ENCODE data around the gene ZSCAN18. TPM values are rescaled to one million over a fixed set of nuclear protein-coding genes. Genes with fewer than 3 reads are reported as not detected.

ZSCAN18 gene
- total RNA-seq, 1 donor from 2014 or later: 10.5 TPM

GRCh38 chr19:58044886-58045285, 53.1 kb downstream of the ZSCAN18 start:
- no peak for DNase-seq (ENCODE audit: low read depth in 2 of 2)

- no peak for DNase-seq (ENCODE audit: low read depth in 2 of 2)
Measured at GRCh38 chr19:58044391-58044790, 53.6 kb downstream of the ZSCAN18 start.

GRCh38 chr19:58042495-58043340, 55.3 kb downstream of the ZSCAN18 start:
- no peak for DNase-seq (ENCODE audit: low read depth in 2 of 2)

- DNase-seq (ENCODE audit: low read depth in 2 of 2): no peak
Measured at GRCh38 chr19:58040751-58041525, 57.1 kb downstream of the ZSCAN18 start.

- DNase-seq (ENCODE audit: low read depth in 2 of 2): no peak
Measured at GRCh38 chr19:58038688-58039204, 59.3 kb downstream of the ZSCAN18 start.

- no peak for DNase-seq (ENCODE audit: low read depth in 2 of 2)
Measured at GRCh38 chr19:58037927-58038687, 59.9 kb downstream of the ZSCAN18 start.

GRCh38 chr19:58035863-58036262, 62.2 kb downstream of the ZSCAN18 start:
- DNase-seq (ENCODE audit: low read depth in 2 of 2): no peak

- DNase-seq (ENCODE audit: low read depth in 2 of 2): no peak
Measured at GRCh38 chr19:58034477-58034793, 63.6 kb downstream of the ZSCAN18 start.

Other genes with a start within 250 kb of the ZSCAN18 start
- 15.4 and 15.7 TPM in 2 replicates for gene ZNF587, start 248.4 kb downstream of the ZSCAN18 start, total RNA-seq
- 2.3 and 4.0 TPM in 2 replicates for gene ZNF814, start 209.2 kb downstream of the ZSCAN18 start, total RNA-seq
- gene ZNF417, start 181.6 kb downstream of the ZSCAN18 start, total RNA-seq: 9.4 and 9.6 TPM in 2 replicates
- gene ZNF418, start 162.8 kb downstream of the ZSCAN18 start, total RNA-seq: 1.4 and 2.3 TPM in 2 replicates
- gene ZNF256, start 150.5 kb downstream of the ZSCAN18 start, total RNA-seq: 3.3 and 5.2 TPM in 2 replicates
- 0.13 TPM in 2 replicates for gene C19orf18, start 123.7 kb downstream of the ZSCAN18 start, total RNA-seq
- 4.1 and 9.4 TPM in 2 replicates for gene ZNF606, start 95.4 kb downstream of the ZSCAN18 start, total RNA-seq
- not detected in 2 replicates for gene ZSCAN1, start 64.2 kb downstream of the ZSCAN18 start, total RNA-seq
- gene ZNF135, start 38.9 kb downstream of the ZSCAN18 start, total RNA-seq: 0.64 and 1.8 TPM in 2 replicates
- 7.3 and 10.1 TPM in 2 replicates for gene ZNF329, start 52.6 kb upstream of the ZSCAN18 start, total RNA-seq
- 9.6 and 13.5 TPM in 2 replicates for gene ZNF274, start 84.8 kb upstream of the ZSCAN18 start, total RNA-seq
- gene ZNF544, start 130.7 kb upstream of the ZSCAN18 start, total RNA-seq: 39.0 and 47.8 TPM in 2 replicates
- gene ZNF8, start 180.7 kb upstream of the ZSCAN18 start, total RNA-seq: 3.0 and 4.8 TPM in 2 replicates
- 11.4 and 18.7 TPM in 2 replicates for gene ERVK3-1, start 207.1 kb upstream of the ZSCAN18 start, total RNA-seq
- 1.7 and 2.4 TPM in 2 replicates for gene ZSCAN22, start 228.8 kb upstream of the ZSCAN18 start, total RNA-seq